OCI-LY7 (cell line): ENCODE data around the gene COPZ1. TPM values are rescaled to one million over a fixed set of nuclear protein-coding genes. Genes with fewer than 3 reads are reported as not detected.
"Not testable (repeated sequence)": the region's sequence is repeated elsewhere in the genome, so short reads cannot be mapped to it uniquely, and the experiment has no call there.

Source experiments
- BruUV-seq: library from RNA; stranded (reverse); fragments of 400-500 nt; replicated peaks from 2 replicates; lab custom pipeline; 2021; lab: Mats Ljungman, UMichigan
- CTCF ChIA-PET: fragments of 300-600 bp; sonication (Branson Sonifier 250); formaldehyde crosslinking; loops from one replicate; lab custom pipeline; 2022; ENCODE audit warnings: antibody characterized with exemption; ENCODE audit not compliant: unreplicated experiment; lab: Charles Lee
- POLR2A ChIA-PET: fragments of 300-600 bp; sonication (Branson Sonifier 250); formaldehyde crosslinking; loops from one replicate; lab custom pipeline; 2022; ENCODE audit warnings: antibody characterized with exemption; lab: Charles Lee
- DNase-seq: peaks from one replicate; pipeline ENCODE4 v3.0.0-alpha.2; 2015; ENCODE audit warnings: low spot score
- H2AFZ ChIP-seq: fragments of 200-600 bp; sonication (generic), shearing (Covaris generic); 2 replicates; pipeline ENCODE4 v1.6.1; 2014; ENCODE audit warnings: mild to moderate bottlenecking, antibody characterized with exemption, low read length, moderate library complexity
- H3K27ac ChIP-seq: fragments of 200-600 bp; sonication (generic); 2 replicates; pipeline ENCODE4 v1.5.1; 2014; ENCODE audit warnings: mixed run types, low read depth, mild to moderate bottlenecking, moderate library complexity, low read length, inconsistent platforms; ENCODE audit not compliant: poor library complexity, severe bottlenecking
- H3K36me3 ChIP-seq: fragments of 200-600 bp; sonication (generic); 2 replicates; pipeline ENCODE4 v1.6.1; 2014; ENCODE audit warnings: mild to moderate bottlenecking, antibody characterized with exemption, low read length, moderate library complexity, mixed read lengths; ENCODE audit not compliant: insufficient read depth
- H3K4me1 ChIP-seq: fragments of 200-600 bp; sonication (generic); 2 replicates; pipeline ENCODE4 v1.5.1; 2014; ENCODE audit warnings: mild to moderate bottlenecking, low read length; ENCODE audit not compliant: insufficient read depth, poor library complexity, severe bottlenecking
- H3K4me2 ChIP-seq: fragments of 200-600 bp; sonication (generic); 2 replicates; pipeline ENCODE4 v1.6.1; 2014; ENCODE audit warnings: mild to moderate bottlenecking, low read length
- H3K4me3 ChIP-seq: fragments of 200-600 bp; sonication (generic); 2 replicates; pipeline ENCODE4 v1.5.1; 2014; ENCODE audit warnings: mild to moderate bottlenecking, low read depth, low read length; ENCODE audit not compliant: poor library complexity, severe bottlenecking
- H3K79me2 ChIP-seq: fragments of 200-600 bp; sonication (generic); 2 replicates; pipeline ENCODE4 v1.6.1; 2016; ENCODE audit warnings: low read depth, mild to moderate bottlenecking, low read length, moderate library complexity, mixed read lengths; ENCODE audit not compliant: insufficient read depth
- H3K9me2 ChIP-seq: fragments of 200-600 bp; sonication (generic); 2 replicates; pipeline ENCODE4 v1.6.1; 2016; ENCODE audit warnings: mild to moderate bottlenecking, low read length, mixed read lengths; ENCODE audit not compliant: insufficient read depth
- H3K9me3 ChIP-seq: fragments of 200-600 bp; sonication (generic); 2 replicates; pipeline ENCODE4 v1.6.1; 2014; ENCODE audit warnings: mild to moderate bottlenecking, mixed run types, low read length, mixed read lengths
- H4K20me1 ChIP-seq: fragments of 200-600 bp; sonication (generic); 2 replicates; pipeline ENCODE4 v1.6.1; 2014; ENCODE audit warnings: mild to moderate bottlenecking, antibody characterized with exemption, low read length, moderate library complexity, mixed read lengths; ENCODE audit not compliant: insufficient read depth
- EZH2phosphoT487 ChIP-seq: fragments of 200-600 bp; sonication (generic); IDR thresholded peaks from 2 replicates; pipeline ENCODE4 v1.6.1; 2018; ENCODE audit warnings: low read depth, borderline replicate concordance, mild to moderate bottlenecking, mixed run types, antibody characterized with exemption, low read length, moderate library complexity, mixed read lengths
- intact Hi-C: fragments of 100-400 bp; cut with micrococcal nuclease; formaldehyde crosslinking; loops from one replicate; pipeline ENCODE4 v1.10.0; 2022; ENCODE audit not compliant: unreplicated experiment
- total RNA-seq, 2 experiments: library from RNA; depleted of rRNA in 1 of 2; stranded (reverse); fragments of >200 nt in 1 of 2; shearing (Covaris generic) in 1 of 2; gene quantifications; 2 replicates each; pipeline ENCODE4 v1.2.3, GENCODE V29; 2014 to 2022
- TF ChIP-seq, protein P1 (sequence below): fragments of 200-600 bp; sonication (generic); conservative IDR thresholded peaks from 2 replicates; pipeline ENCODE4 v1.5.1; 2014; ENCODE audit warnings: mild to moderate bottlenecking, antibody characterized with exemption, low read length, moderate library complexity, mixed read lengths

COPZ1 gene
- total RNA-seq, 2 experiments from 2014 or later = 86.0 to 121 TPM

DNA sequence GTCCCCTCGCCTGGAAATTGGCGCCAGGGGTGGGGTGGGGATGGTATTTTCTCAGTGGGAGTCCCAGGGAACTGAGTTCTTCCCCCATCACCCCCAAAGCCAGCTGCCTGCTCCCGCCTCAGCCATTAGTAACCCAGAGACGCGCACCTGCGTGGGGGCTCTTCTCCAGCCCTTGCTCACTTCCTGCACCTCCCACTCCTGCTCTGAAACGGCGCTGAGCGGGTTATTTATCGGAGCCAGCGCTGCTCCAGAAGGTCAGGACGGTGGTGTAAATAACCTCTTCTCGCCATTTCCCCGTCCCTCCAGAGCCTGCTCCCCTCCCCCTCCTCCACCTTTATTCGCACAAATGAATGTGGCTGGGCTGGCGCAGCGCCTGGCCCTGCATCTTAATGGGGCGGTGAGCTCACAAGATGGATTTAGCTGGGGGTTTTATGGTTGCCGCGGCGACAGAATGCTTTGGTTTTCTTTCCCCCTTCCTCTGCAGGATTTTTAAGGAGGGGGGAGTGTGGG is 27.1 kb downstream of the COPZ1 start:
- POLR2A ChIA-PET = no interaction called here
- no peak overlapping the region for H3K4me3 ChIP-seq
- H3K27ac ChIP-seq = no peak overlapping the region
- TF ChIP-seq, protein P1, sequence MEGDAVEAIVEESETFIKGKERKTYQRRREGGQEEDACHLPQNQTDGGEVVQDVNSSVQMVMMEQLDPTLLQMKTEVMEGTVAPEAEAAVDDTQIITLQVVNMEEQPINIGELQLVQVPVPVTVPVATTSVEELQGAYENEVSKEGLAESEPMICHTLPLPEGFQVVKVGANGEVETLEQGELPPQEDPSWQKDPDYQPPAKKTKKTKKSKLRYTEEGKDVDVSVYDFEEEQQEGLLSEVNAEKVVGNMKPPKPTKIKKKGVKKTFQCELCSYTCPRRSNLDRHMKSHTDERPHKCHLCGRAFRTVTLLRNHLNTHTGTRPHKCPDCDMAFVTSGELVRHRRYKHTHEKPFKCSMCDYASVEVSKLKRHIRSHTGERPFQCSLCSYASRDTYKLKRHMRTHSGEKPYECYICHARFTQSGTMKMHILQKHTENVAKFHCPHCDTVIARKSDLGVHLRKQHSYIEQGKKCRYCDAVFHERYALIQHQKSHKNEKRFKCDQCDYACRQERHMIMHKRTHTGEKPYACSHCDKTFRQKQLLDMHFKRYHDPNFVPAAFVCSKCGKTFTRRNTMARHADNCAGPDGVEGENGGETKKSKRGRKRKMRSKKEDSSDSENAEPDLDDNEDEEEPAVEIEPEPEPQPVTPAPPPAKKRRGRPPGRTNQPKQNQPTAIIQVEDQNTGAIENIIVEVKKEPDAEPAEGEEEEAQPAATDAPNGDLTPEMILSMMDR = no peak
- TF ChIP-seq EZH2phosphoT487 = no peak
- no peaks in the 10 kb centered on the region for H3K9me3 ChIP-seq
- peaks cover 10% of the 10 kb centered on the region for H3K4me1 ChIP-seq
- CTCF ChIA-PET = no interaction called here
- DNase-seq = no peak
- BruUV-seq = no TSS peak
- no peak overlapping the region for H3K4me2 ChIP-seq
- no peak overlapping the region for H2AFZ ChIP-seq
- no peaks in the 10 kb centered on the region for H4K20me1 ChIP-seq
- H3K9me2 ChIP-seq = no peaks in the 10 kb centered on the region
- H3K36me3 ChIP-seq = peaks cover 43% of the 10 kb centered on the region
- intact Hi-C loops = loop anchor here (10.0 kb wide), 1 partner anchor 337 kb away; no protein-coding TSS in a partner anchor
- no peaks in the 10 kb centered on the region for H3K79me2 ChIP-seq

DNA sequence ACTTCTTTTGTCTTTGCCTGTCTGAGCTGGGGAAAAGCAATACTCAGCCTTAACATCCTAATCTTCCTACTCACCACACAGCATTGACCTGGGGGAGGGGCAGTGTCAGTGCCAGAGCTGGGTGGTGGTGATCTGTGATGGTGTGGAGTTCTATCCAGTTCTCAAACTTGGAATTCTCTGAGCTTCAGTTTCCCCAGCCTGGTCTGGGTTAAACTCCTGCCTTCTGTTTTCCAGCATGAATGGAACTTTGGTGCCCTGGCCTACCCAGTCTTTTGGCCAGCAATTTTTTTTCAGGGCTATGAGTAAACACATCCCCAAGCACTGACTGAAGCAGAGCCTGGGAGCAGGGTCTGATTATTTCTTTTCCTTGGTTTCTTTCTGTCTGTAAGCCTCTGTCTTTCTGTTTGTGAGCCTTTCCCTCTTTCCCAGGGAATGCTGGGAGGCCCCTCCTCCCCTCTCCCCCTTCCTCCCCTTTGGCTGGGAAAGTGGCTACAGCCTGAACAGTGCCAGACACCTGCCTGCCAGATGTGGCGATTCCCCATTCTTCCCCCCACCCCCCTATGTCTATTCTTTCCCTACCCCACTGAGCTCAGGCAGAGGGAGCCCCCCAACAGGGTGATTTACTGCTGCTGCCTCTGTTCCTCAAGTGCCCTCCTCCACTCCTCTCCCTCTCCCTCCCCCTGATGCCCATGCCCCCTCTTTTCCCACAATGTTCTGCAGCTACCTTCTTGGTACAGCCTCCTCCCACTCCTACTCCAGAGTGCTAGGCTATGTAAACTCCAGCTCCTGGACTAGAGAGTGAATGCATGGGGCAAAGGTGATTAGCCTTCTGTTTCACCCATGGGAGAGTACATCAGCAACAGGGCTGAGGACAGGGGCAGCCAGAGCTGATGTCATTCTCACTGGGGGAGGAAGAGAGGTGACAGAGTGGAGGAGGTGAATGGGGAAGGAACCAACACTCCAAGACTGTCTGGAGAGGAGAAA is 28.3 kb downstream of the COPZ1 start:
- intact Hi-C loops = loop anchor here (10.0 kb wide), 1 partner anchor 338 kb away; no protein-coding TSS in a partner anchor
- BruUV-seq = no TSS peak
- Histone ChIP-seq H3K9me3 (no peaks in the 10 kb centered on the region), H4K20me1 (no peaks in the 10 kb centered on the region), H3K27ac (no peak overlapping the region), H3K4me1 (peaks cover 21% of the 10 kb centered on the region), H3K9me2 (no peaks in the 10 kb centered on the region), H3K36me3 (peaks cover 32% of the 10 kb centered on the region; the same call in 1 of the 2 replicates), H3K4me3 (no peak overlapping the region), H2AFZ (no peak overlapping the region), H3K79me2 (no peaks in the 10 kb centered on the region), H3K4me2 (no peak overlapping the region)
- TF ChIP-seq, protein P1 = no peak
- TF ChIP-seq EZH2phosphoT487 = no peak
- ChIA-PET POLR2A (interaction anchor here (0.7 to 1.0 kb wide), 2 partner anchors 43 to 46 kb away, joined by 3 read pairs; no protein-coding TSS in a partner anchor), CTCF (interaction anchor here (0.6 to 0.7 kb wide), 3 partner anchors 28 to 682 kb away, joined by 4 to 9 read pairs (median 7); partner anchors contain the start of gene COPZ1)
- no peak for DNase-seq

DNA sequence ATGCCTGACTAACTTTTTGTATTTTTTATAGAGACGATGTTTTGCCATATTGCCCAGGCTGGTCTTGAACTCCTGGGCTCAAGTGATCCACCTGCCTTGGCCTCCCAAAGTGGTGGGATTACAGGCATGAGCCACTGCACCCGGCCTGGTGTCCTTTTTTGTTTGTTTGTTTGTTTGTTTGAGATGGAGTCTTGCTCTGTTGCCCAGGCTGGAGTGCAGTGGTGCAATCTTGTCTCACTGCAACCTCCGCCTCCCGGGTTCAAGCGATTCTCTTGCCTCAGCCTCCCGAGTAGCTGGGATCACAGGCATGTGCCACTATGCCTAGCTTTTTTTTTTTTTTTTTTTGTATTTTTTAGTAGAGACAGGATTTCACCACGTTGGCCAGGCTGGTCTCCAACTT is 29.3 kb downstream of the COPZ1 start:
- H3K9me2 ChIP-seq, H3K27ac ChIP-seq, H2AFZ ChIP-seq, BruUV-seq, H3K9me3 ChIP-seq, H3K4me2 ChIP-seq, H4K20me1 ChIP-seq, H3K79me2 ChIP-seq, POLR2A ChIA-PET, CTCF ChIA-PET, H3K4me3 ChIP-seq, DNase-seq: not testable (repeated sequence)
- intact Hi-C loops = loop anchor here (10.0 kb wide), 1 partner anchor 339 kb away; no protein-coding TSS in a partner anchor
- Histone ChIP-seq H3K36me3 (peaks cover 26% of the 10 kb centered on the region; the same call in 1 of the 2 replicates), H3K4me1 (peaks cover 26% of the 10 kb centered on the region)
